HUES64 (cell line): ENCODE data around the gene HIVEP2.

Experiments
- H3K27ac ChIP-seq: 2 replicates; pipeline ENCODE4 v1.7.0; 2013; ENCODE audit warnings: low read depth, low read length, inconsistent platforms
- H3K27me3 ChIP-seq: 2 replicates; pipeline ENCODE4 v1.6.1; 2013; ENCODE audit warnings: mild to moderate bottlenecking, low read length; ENCODE audit not compliant: insufficient read depth
- H3K36me3 ChIP-seq: 2 replicates; pipeline ENCODE4 v1.6.1; 2013; ENCODE audit warnings: mild to moderate bottlenecking, low read length; ENCODE audit not compliant: insufficient read depth
- H3K4me1 ChIP-seq: 2 replicates; pipeline ENCODE4 v1.6.1; 2013; ENCODE audit warnings: mild to moderate bottlenecking, low read length, moderate library complexity; ENCODE audit not compliant: insufficient read depth
- H3K4me3 ChIP-seq: 2 replicates; pipeline ENCODE4 v1.5.1; 2013; ENCODE audit warnings: mild to moderate bottlenecking, low read length, moderate library complexity
- H3K9ac ChIP-seq: 2 replicates; pipeline ENCODE4 v1.6.1; 2013; ENCODE audit warnings: mild to moderate bottlenecking, low read depth, low read length
- H3K9me3 ChIP-seq: 2 replicates; pipeline ENCODE4 v1.6.1; 2013; ENCODE audit warnings: low read depth, low read length; ENCODE audit not compliant: insufficient read depth
- WGBS: fragments of 150-250, 120-280 bp; methylation state at CpG from one replicate; pipeline ENCODE4 v1.1.7; 2013; ENCODE audit warnings: missing lambda C conversion rate; 5-methylcytosine and 5-hydroxymethylcytosine counted together

Gene HIVEP2

GRCh38 chr6:142914937-142915697 lies 29.9 kb downstream of the HIVEP2 start:
- 96% methylated on average over 2 of the region's 2 CpGs for WGBS
- H3K9me3 ChIP-seq: no peaks in the 10 kb centered on the region
- H3K9ac ChIP-seq: no peak overlapping the region
- H3K4me3 ChIP-seq: no peak overlapping the region
- H3K36me3 ChIP-seq: no peaks in the 10 kb centered on the region
- H3K27me3 ChIP-seq: no peaks in the 10 kb centered on the region
- H3K4me1 ChIP-seq: peaks cover 22% of the 10 kb centered on the region
- no peak overlapping the region for H3K27ac ChIP-seq

GRCh38 chr6:142914369-142914768 lies 30.6 kb downstream of the HIVEP2 start:
- WGBS: no CpG with 5 or more reads among the region's 2 CpGs
- no peak overlapping the region for H3K27ac ChIP-seq
- no peak overlapping the region for H3K9ac ChIP-seq
- no peak overlapping the region for H3K4me3 ChIP-seq
- no peaks in the 10 kb centered on the region for H3K36me3 ChIP-seq
- H3K27me3 ChIP-seq: no peaks in the 10 kb centered on the region
- H3K4me1 ChIP-seq: peaks cover 22% of the 10 kb centered on the region
- no peaks in the 10 kb centered on the region for H3K9me3 ChIP-seq

GRCh38 chr6:142913511-142914047 lies 31.4 kb downstream of the HIVEP2 start:
- Histone ChIP-seq H3K27ac (no peak overlapping the region), H3K4me1 (peaks cover 22% of the 10 kb centered on the region), H3K4me3 (no peak overlapping the region), H3K9ac (no peak overlapping the region), H3K36me3 (no peaks in the 10 kb centered on the region), H3K27me3 (no peaks in the 10 kb centered on the region), H3K9me3 (no peaks in the 10 kb centered on the region)
- 94% methylated on average over 10 of the region's 10 CpGs for WGBS

- Histone ChIP-seq H3K9ac (no peak overlapping the region), H3K27ac (no peak overlapping the region)
Observed at GRCh38 chr6:142913036-142913510, 31.9 kb downstream of the HIVEP2 start.

GRCh38 chr6:142912125-142912524 lies 32.9 kb downstream of the HIVEP2 start:
- Histone ChIP-seq H3K4me1 (peaks cover 29% of the 10 kb centered on the region), H3K27ac (peak overlapping the region; percentile 34; the same call in 1 of the 2 replicates), H3K9ac (no peak overlapping the region), H3K36me3 (no peaks in the 10 kb centered on the region), H3K27me3 (no peaks in the 10 kb centered on the region), H3K4me3 (no peak overlapping the region), H3K9me3 (no peaks in the 10 kb centered on the region)
- 52% methylated on average over 4 of the region's 4 CpGs for WGBS

More at GRCh38 chr6:142913036-142913510, 31.9 kb downstream of the HIVEP2 start:
- Histone ChIP-seq H3K4me3 (no peak overlapping the region), H3K36me3 (no peaks in the 10 kb centered on the region), H3K27me3 (no peaks in the 10 kb centered on the region), H3K4me1 (peaks cover 22% of the 10 kb centered on the region), H3K9me3 (no peaks in the 10 kb centered on the region)
- whole genome bisulfite sequencing: 98% methylated on average over 5 of the region's 5 CpGs

- 90% methylated on average over 2 of the region's 2 CpGs for WGBS
- Histone ChIP-seq H3K4me1 (peaks cover 29% of the 10 kb centered on the region), H3K4me3 (no peak overlapping the region)
Observed at GRCh38 chr6:142911430-142911829, 33.5 kb downstream of the HIVEP2 start.

GRCh38 chr6:142909686-142910085 lies 35.3 kb downstream of the HIVEP2 start:
- H3K4me3 ChIP-seq: no peak overlapping the region
- no peaks in the 10 kb centered on the region for H3K36me3 ChIP-seq
- H3K9ac ChIP-seq: no peak overlapping the region
- H3K9me3 ChIP-seq: no peaks in the 10 kb centered on the region
- H3K27me3 ChIP-seq: no peaks in the 10 kb centered on the region
- peaks cover 26% of the 10 kb centered on the region for H3K4me1 ChIP-seq
- no peak overlapping the region for H3K27ac ChIP-seq

More at GRCh38 chr6:142911430-142911829, 33.5 kb downstream of the HIVEP2 start:
- H3K27me3 ChIP-seq: no peaks in the 10 kb centered on the region
- H3K36me3 ChIP-seq: no peaks in the 10 kb centered on the region
- no peak overlapping the region for H3K27ac ChIP-seq
- no peaks in the 10 kb centered on the region for H3K9me3 ChIP-seq
- no peak overlapping the region for H3K9ac ChIP-seq

- WGBS: 98% methylated on average over 1 of the region's 1 CpG
- Histone ChIP-seq H3K36me3 (no peaks in the 10 kb centered on the region), H3K4me1 (peaks cover 26% of the 10 kb centered on the region), H3K9ac (no peak overlapping the region), H3K9me3 (no peaks in the 10 kb centered on the region), H3K4me3 (no peak overlapping the region), H3K27me3 (no peaks in the 10 kb centered on the region), H3K27ac (no peak overlapping the region)
Observed at GRCh38 chr6:142908235-142908634, 36.7 kb downstream of the HIVEP2 start.

- no peak overlapping the region for H3K9ac ChIP-seq
- no peak overlapping the region for H3K27ac ChIP-seq
- no peaks in the 10 kb centered on the region for H3K9me3 ChIP-seq
- no peaks in the 10 kb centered on the region for H3K27me3 ChIP-seq
- no peak overlapping the region for H3K4me3 ChIP-seq
- 84% methylated on average over 5 of the region's 5 CpGs for WGBS
- peaks cover 26% of the 10 kb centered on the region for H3K4me1 ChIP-seq
- no peaks in the 10 kb centered on the region for H3K36me3 ChIP-seq
Observed at GRCh38 chr6:142907544-142907943, 37.4 kb downstream of the HIVEP2 start.

- Histone ChIP-seq H3K27me3 (no peaks in the 10 kb centered on the region), H3K9me3 (no peaks in the 10 kb centered on the region), H3K36me3 (no peaks in the 10 kb centered on the region), H3K4me1 (peaks cover 21% of the 10 kb centered on the region), H3K27ac (no peak overlapping the region), H3K9ac (no peak overlapping the region), H3K4me3 (no peak overlapping the region)
- WGBS: 98% methylated on average over 4 of the region's 4 CpGs
Observed at GRCh38 chr6:142906945-142907470, 38.0 kb downstream of the HIVEP2 start.

- no peak overlapping the region for H3K4me3 ChIP-seq
- H3K9ac ChIP-seq: no peak overlapping the region
- no peaks in the 10 kb centered on the region for H3K36me3 ChIP-seq
- H3K4me1 ChIP-seq: peaks cover 11% of the 10 kb centered on the region
- no peaks in the 10 kb centered on the region for H3K9me3 ChIP-seq
- H3K27ac ChIP-seq: no peak overlapping the region
- 81% methylated on average over 1 of the region's 1 CpG for WGBS
- no peaks in the 10 kb centered on the region for H3K27me3 ChIP-seq
Observed at GRCh38 chr6:142903812-142904211, 41.2 kb downstream of the HIVEP2 start.
